HG03095 (cell line): ENCODE measurements around the gene TCN2.
"Not testable (repeated sequence)": the region's sequence is repeated elsewhere in the genome, so short reads cannot be mapped to it uniquely, and the experiment has no call there.

ENCODE experiments used
- ATAC-seq: cut with Tn5 transposase; IDR thresholded peaks from one replicate; pipeline ENCODE4 v1.9.1; 2021; ENCODE audit warnings: moderate library complexity; ENCODE audit not compliant: unreplicated experiment

The TCN2 gene

DNA sequence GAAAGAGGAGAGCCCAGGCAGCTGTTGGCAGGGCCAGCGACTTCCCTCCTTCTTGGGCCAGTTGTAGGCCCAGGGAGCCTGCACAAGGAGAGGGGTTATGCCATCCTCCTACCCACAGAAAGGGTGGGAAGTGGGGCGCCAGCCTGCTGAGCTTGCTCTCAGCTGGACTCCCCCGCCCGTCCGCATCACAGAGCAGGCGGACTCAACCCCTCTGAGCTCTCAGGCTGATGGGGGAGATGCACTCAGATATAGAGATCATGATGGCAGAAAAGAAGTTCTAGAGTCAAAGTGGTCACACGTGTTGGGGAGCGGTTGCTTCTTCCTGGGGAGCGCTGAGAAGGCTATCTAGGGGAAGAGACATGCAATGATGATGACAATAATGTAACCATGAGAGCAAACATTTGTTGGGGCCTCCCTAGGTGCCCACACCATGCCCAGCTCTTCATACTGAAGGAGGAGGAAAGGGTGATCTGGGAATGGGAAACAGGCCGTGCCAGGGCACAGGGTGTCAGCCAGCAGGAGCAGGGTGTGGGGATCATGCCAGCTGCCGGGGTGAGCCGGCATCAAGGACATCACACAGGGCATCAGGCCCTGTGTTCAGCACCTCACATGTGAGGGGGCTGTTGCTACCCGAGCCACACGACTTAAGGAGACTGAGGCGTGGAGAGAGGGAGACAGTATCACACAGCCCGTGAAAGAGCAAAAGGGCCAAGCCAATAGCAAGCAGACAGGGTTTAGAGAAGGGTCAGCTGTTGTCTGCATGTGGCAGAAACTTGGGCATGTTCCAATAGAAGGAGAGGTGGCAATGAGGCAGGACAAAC, 36.3 kb downstream of the TCN2 start:
- ATAC-seq, result no peak

- ATAC-seq, result no peak
These were observed 39.7 kb downstream of the TCN2 start for GRCh38 chr22:30646518-30647160.

DNA sequence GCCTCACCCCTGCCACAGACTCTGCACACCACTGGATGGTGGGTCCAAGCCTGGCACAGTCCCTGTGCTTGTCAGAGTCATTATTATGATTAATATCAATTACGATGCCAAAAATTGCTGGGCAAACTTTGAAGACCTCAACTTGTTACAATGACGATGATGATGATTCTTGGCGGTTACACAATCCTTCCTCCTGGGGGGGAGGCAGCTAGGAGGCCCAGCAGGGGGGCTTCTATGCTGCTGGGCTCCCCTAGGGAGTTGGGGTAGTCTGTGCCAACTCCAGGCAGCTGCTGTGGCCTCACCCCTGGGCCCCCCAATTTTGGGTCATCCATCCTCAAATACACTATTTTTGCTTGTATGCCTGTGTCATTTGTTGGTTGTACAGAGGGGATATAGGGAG, 40.6 kb downstream of the TCN2 start:
- no peak for ATAC-seq

- ATAC-seq, result no peak
These were observed 41.9 kb downstream of the TCN2 start for GRCh38 chr22:30648825-30649224.

GRCh38 chr22:30649430-30650007, 42.5 kb downstream of the TCN2 start:
- peak; percentile 65 for ATAC-seq

DNA sequence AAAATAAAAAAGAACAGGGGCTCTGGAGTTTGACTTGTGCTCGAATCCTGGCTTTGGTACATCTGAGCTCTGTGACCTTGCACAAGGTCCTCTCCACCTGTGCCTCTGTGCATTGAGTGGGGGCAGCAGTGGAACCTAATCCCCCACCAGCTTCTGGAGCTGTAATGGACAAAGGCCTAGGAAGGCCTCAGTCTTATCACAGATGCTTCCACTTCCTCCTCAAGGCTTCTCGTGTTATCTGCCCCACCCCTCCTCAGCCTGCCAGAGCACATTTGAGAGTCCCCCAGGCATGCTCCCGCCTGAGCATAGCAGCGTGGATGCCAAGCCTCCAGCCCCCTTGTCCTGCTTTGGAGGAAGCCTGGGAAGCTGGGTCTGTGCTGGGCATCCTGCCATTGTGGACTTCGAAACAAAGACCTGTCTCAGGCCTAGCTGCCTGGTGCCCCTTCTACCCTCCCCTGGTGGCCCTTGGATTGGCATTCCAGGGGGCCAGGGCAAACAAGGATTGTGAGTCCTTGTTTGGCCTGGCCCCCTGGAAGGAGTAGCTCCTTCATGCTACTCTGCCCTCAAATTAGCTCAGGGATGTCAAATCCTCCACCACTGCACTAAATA, 43.6 kb downstream of the TCN2 start:
- ATAC-seq, result no peak

GRCh38 chr22:30652852-30653251, 45.9 kb downstream of the TCN2 start:
- no peak for ATAC-seq

DNA sequence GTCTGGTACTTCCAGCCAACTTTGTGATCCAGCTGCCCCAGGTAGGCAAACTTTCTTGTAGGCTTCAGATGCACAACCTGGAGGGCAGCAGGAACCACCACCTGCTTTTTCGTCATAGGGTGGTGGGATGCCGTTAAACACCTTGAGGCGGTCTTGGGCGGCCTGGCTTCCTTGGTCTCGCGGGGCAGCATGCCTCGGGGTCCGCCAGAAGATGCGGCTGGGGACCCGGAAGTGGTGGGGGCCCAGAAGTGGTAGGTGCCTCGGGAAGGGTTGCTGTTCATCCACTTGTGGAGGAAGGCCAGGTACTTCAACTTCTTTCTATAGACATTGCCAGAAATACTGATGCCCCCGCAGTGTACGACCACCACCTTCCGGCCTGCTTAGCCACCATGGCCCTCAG, 47.4 kb downstream of the TCN2 start:
- ATAC-seq, result no peak

DNA sequence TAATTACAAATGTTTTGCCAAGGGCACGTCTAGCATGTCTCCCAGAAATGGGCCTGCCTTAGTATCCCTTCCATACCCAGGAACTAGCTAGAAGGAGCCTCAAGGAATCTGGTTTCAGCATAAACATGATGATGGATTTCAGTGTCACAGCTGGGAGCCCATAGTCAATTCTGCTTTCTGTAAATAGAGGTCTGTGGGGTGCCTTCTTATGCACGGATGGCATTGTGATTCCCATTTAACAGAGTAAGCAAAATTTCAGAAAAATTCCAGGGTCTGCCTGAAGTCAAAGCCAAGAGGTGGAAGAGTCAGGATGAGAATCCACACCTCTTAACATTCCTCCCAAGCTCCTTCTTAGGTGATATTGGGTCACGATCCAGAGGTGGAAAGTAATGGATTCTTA, 48.6 kb downstream of the TCN2 start:
- ATAC-seq, result no peak

- no peak for ATAC-seq
These were observed 55.1 kb downstream of the TCN2 start for GRCh38 chr22:30662040-30662439.

GRCh38 chr22:30664798-30665197, 57.8 kb downstream of the TCN2 start:
- ATAC-seq, result no peak

- no peak for ATAC-seq
These were observed 58.3 kb downstream of the TCN2 start for GRCh38 chr22:30665266-30665665.

DNA sequence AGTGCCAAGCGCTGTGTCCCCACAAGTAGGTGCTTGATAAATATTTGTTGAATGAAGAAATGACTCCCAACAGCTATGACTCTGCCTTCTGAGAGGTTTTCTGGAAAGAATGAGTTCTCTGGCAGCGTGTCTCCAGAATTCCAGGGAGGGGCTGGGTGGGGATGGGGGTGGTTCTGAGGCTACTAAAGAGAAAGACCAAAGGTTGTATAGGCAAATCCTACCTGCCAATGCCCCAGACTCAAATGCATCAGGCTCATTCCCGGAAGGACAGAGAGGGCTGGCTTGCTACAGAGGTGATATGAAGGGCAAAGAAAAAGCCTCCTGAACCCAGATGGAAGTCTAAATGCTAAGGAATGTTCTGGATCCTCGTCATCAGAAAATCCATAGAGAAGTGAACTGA, 58.8 kb downstream of the TCN2 start:
- no peak for ATAC-seq

DNA sequence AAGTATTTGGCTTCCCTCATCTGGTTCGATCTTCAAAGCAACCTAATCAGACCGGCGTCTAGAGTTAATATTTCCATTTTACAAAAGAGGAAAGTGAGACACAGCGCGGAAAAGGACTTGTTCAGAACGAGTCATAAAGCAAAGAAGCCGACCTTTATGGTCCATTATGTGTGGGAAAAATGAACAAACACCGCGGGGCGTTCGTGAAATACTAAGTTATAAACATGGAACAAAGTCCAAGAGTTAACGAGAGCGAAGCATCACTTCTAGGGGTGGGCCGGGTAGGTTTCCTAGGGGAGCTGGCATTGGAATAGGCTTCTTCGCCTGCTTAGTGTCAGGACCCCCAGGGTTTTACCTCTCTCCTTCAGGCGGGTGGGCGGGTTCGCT, 60.1 kb downstream of the TCN2 start:
- no peak for ATAC-seq

DNA sequence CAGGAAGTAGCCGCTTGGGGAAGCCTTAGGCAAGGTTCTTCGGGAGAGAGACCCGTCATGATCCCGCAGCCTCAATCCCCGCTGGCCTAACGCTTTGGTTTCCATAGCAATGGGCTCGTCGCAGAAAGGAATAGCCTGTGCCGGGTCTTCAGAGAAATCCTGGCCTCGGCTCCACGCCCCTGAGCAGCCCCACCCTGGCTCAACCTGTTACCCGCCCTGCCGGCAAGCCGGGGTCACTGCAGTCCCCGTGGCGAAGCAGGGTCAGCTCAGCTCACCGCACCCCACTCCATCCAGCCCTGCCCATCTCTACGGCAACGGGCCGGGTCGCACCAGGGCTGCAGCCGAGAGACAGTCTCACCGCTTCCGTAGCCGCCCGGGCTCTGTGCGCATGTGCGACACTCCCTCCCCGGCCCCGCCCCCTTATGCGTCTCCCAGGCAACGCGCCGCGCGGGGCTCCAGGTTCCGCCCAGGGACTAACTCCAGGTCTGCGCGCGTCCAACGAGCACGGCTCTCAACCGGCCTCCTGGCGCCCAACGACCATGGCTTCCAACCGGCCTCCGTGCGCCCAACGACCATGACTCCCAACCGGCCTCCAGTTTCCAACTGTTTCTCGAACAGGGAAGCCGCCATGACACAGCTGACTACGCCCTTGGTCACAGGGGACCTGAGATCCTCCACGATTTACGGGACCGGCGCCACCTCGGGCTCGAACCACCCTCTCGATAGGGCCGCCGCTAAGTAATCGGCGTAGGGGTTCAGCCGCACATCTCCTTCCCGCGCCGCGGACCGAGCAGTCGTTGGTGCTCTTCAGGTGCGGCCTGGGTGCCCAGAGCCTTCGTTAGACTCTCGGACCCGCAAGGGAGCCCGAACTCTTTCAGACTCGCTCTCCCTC, 60.8 kb downstream of the TCN2 start, which contains the start of gene DUSP18:
DUSP18 (minus strand) TSS at position 382 of the 892 bp plus-strand sequence. CDS start 3,872 bp downstream, outside the sequence.
- ATAC-seq, result peak; percentile 74

GRCh38 chr22:30668386-30668710, 61.4 kb downstream of the TCN2 start:
- ATAC-seq, result no peak

DNA sequence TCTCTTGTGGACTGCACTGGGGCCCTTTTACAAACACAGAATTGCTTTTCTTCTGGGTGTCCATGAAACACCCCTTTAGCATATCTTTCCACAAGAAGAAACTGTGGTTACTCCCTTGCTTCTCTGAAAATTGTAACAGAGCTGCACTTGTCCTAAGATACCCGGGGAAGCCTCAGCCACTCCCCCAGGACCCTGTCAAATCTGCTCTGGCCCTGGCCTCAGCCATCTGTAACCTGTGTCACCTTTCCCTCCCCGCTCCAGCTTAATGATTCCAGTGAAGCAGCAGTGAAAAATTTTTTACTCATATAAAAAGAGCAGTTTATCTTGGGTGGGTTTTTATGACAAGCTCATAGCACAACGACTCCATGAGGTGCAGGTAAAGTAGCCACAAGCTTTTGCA, 64.1 kb downstream of the TCN2 start:
- ATAC-seq, result no peak

- ATAC-seq, result no peak
These were observed 66.2 kb downstream of the TCN2 start for GRCh38 chr22:30673136-30673535.

- no peak for ATAC-seq
These were observed 67.5 kb downstream of the TCN2 start for GRCh38 chr22:30674482-30674881.

DNA sequence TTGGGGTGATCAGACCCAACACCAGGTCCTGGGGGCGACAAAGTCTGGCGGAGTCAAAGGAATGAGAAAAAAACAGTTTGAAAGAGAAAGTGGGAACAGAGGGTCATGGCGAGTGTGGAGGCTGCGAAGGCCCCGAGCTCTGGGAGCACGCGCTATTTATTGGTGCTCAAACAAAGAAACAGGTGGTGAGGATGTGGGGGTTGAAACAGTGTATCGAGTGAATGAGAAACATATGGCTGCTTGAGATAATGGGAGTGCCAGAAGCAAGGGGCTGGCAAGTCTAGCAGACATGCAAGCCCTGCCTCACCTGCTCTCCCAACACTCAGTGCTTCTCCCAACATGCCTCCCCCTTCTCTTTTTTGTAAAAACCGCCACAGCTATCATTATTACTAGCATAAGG, 68.5 kb downstream of the TCN2 start:
- ATAC-seq, result no peak

DNA sequence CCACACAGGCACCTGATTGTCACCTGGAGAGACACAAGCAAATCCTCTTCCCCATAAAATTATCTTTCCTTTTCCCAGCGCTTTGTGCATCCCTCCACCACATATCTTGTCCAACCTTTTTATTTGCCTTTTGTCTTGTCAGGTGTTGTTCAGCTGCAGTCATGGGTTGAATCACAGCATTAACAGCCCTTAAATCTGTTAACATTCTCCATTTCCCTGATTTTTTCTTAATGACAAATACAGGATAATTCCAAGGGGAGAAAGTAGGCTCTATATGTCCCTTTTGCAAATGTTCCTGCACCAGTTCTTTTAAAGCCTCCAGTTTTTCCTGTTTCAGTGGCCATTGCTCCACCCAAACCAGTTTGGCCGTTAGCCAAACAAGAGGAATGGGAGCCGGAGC, 69.6 kb downstream of the TCN2 start:
- ATAC-seq, result not testable (repeated sequence)
